Esophagus squamous epithelium (tissue), 5 donors: ENCODE measurements around the gene PRKCZ. TPM values are rescaled to one million over a fixed set of nuclear protein-coding genes. Genes with fewer than 3 reads are reported as not detected.

Source experiments
- DNase-seq: peaks from one replicate; lab custom pipeline; 2025; lab: John Stamatoyannopoulos, UW
- H3K27ac ChIP-seq, 4 donors: fragments of 200-600 bp; sonication (generic); one replicate each; pipeline ENCODE4 v1.5.1; 2016 to 2019; ENCODE audit warnings: mild to moderate bottlenecking in 1 of 4
- H3K27me3 ChIP-seq, 4 donors: fragments of 200-600 bp; sonication (generic); 1 replicate in 3 of 4; 2 replicates in 1 of 4; pipeline versions ENCODE4 v1.5.1 to v1.6.0; 2017 to 2021; ENCODE audit warnings: antibody characterized with exemption in 1 of 4
- H3K36me3 ChIP-seq, 3 donors: fragments of 200-600 bp; sonication (generic); one replicate each; pipeline ENCODE4 v1.5.1; 2016 to 2019
- H3K4me1 ChIP-seq, 3 donors: fragments of 200-600 bp; sonication (generic); one replicate each; pipeline ENCODE4 v1.5.1; 2017 to 2019
- H3K4me3 ChIP-seq, 4 donors: fragments of 200-600 bp; sonication (generic); 1 replicate in 3 of 4; 2 replicates in 1 of 4; pipeline ENCODE4 v1.5.1; 2016 to 2019; ENCODE audit warnings: mild to moderate bottlenecking in 2 of 4, moderate library complexity in 1 of 4
- H3K9me3 ChIP-seq, 3 donors: fragments of 200-600 bp; sonication (generic); one replicate each; pipeline ENCODE4 v1.5.1; 2016 to 2019
- CTCF ChIP-seq, 6 experiments: fragments of 450-650 bp in 4 of 6; fragments of 200-600 bp in 2 of 6; sonication (generic) in 2 of 6; IDR thresholded peaks; one replicate each; pipeline ENCODE4 v1.5.1; 2016 to 2019; ENCODE audit warnings: antibody characterized with exemption in 6 of 6, mild to moderate bottlenecking in 4 of 6, moderate library complexity in 4 of 6
- POLR2A ChIP-seq, 4 donors: fragments of 450-650 bp; IDR thresholded peaks; one replicate each; pipeline ENCODE4 v1.6.1; 2017; ENCODE audit warnings: antibody characterized with exemption in 4 of 4, mild to moderate bottlenecking in 4 of 4, moderate library complexity in 3 of 4
- WGBS, 2 donors: methylation state at CpG; one replicate each; pipeline ENCODE4 v1.1.5; 2018; 5-methylcytosine and 5-hydroxymethylcytosine counted together
- intact Hi-C: fragments of 100-400 bp; cut with DNase I; formaldehyde crosslinking; loops from one replicate; pipeline ENCODE4 v1.15.0; 2022
- total RNA-seq, 4 donors: library from RNA; depleted of rRNA; stranded (reverse); fragments of >200 nt; gene quantifications; one replicate each; pipeline ENCODE4 v1.1.0, GENCODE V29; 2016
- donor health status: DM: yes; HTN: yes; CAD: no.

The PRKCZ gene
- total RNA-seq, 4 donors from 2014 or later: 14.5 to 23.8 (median 17.5) TPM

- H3K9me3 ChIP-seq: peaks cover 0 to 10% (median 0%) of the 10 kb centered on the region in 3 donors
- intact Hi-C loops: no loop called here
- no peak for DNase-seq
- no peaks in the 10 kb centered on the region for H3K4me1 ChIP-seq
- H3K27me3 ChIP-seq: no peaks in the 10 kb centered on the region
- H3K4me3 ChIP-seq: no peak overlapping the region
- no peak for TF ChIP-seq CTCF (IDR thresholded peaks at IDR 0.05)
- no peak for TF ChIP-seq POLR2A (IDR thresholded peaks at IDR 0.05)
- WGBS, 2 donors: 86 to 91% methylated on average over 15 to 29 of the region's 34 CpGs
- H3K27ac ChIP-seq: no peak overlapping the region
- peaks cover 0 to 78% (median 0%) of the 10 kb centered on the region in 3 donors for H3K36me3 ChIP-seq
These were observed 110.5 kb downstream of the PRKCZ start for GRCh38 chr1:2160451-2161300.

GRCh38 chr1:2163205-2163604 is 113.0 kb downstream of the PRKCZ start:
- TF ChIP-seq POLR2A (IDR thresholded peaks at IDR 0.05) (no peak), CTCF (IDR thresholded peaks at IDR 0.05) (no peak)
- H3K9me3 ChIP-seq: peaks cover 0 to 10% (median 0%) of the 10 kb centered on the region in 3 donors
- H3K27ac ChIP-seq: no peak overlapping the region
- peaks cover 0 to 55% (median 0%) of the 10 kb centered on the region in 3 donors for H3K36me3 ChIP-seq
- intact Hi-C loops: no loop called here
- 89% methylated on average over 7 of the region's 7 CpGs; no CpG with 5 or more reads in 1 of the 2 donors for WGBS, 2 donors
- no peak overlapping the region for H3K4me3 ChIP-seq
- no peaks in the 10 kb centered on the region for H3K27me3 ChIP-seq
- DNase-seq: no peak
- H3K4me1 ChIP-seq: no peaks in the 10 kb centered on the region

DNA sequence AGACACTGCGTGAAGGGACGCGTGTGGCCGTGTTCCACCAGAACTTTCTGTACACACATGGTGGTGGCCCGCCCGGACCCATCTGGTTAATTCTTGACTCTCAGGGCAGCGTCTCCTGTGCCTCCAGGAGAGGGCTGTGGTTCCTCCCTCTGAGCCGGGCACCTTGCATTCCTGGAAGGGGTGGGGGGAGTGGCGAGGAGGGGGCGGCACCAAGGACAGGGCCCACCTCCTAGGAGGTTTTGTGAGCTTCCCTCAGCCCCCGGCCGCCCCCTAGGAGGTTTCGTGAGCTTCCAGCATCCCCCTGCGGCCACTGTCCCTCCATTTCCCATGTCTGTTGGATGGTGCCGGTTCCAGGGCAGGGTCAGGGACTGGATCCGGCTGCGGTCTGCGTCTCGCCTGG is 115.4 kb downstream of the PRKCZ start:
- no peak for DNase-seq
- 84 to 91% methylated on average over 6 to 9 of the region's 19 CpGs for WGBS, 2 donors
- Histone ChIP-seq H3K27me3 (no peaks in the 10 kb centered on the region), H3K4me3 (no peak overlapping the region), H3K9me3 (peaks cover 0 to 10% (median 0%) of the 10 kb centered on the region in 3 donors), H3K27ac (no peak overlapping the region), H3K36me3 (peaks cover 0 to 39% (median 0%) of the 10 kb centered on the region in 3 donors), H3K4me1 (no peaks in the 10 kb centered on the region)
- intact Hi-C loops: no loop called here
- TF ChIP-seq POLR2A (IDR thresholded peaks at IDR 0.05) (no peak), CTCF (IDR thresholded peaks at IDR 0.05) (no peak)

- WGBS, 2 donors: 63 to 77% methylated on average over 4 of the region's 14 CpGs
- intact Hi-C loops: no loop called here
- H3K27ac ChIP-seq: no peak overlapping the region
These were observed 116.0 kb downstream of the PRKCZ start for GRCh38 chr1:2166254-2166653.

More at GRCh38 chr1:2166254-2166653, 116.0 kb downstream of the PRKCZ start:
- H3K4me1 ChIP-seq: no peaks in the 10 kb centered on the region
- no peak overlapping the region for H3K4me3 ChIP-seq
- no peak for DNase-seq
- no peak for TF ChIP-seq CTCF (IDR thresholded peaks at IDR 0.05)
- no peak for TF ChIP-seq POLR2A (IDR thresholded peaks at IDR 0.05)
- H3K36me3 ChIP-seq: peaks cover 0 to 36% (median 0%) of the 10 kb centered on the region in 3 donors
- H3K9me3 ChIP-seq: peaks cover 0 to 10% (median 0%) of the 10 kb centered on the region in 3 donors
- H3K27me3 ChIP-seq: no peaks in the 10 kb centered on the region
